OCI-LY3 (cell line): ENCODE data around the gene SNRNP25.
"Not testable (repeated sequence)": the region's sequence is repeated elsewhere in the genome, so short reads cannot be mapped to it uniquely, and the experiment has no call there.

Experiments used
- H2AFZ ChIP-seq: fragments of 200-600, 300-600 bp; shearing (Covaris generic); 2 replicates; pipeline ENCODE4 v1.6.0; 2014; ENCODE audit warnings: antibody characterized with exemption, low read depth, low read length
- H3K27ac ChIP-seq: fragments of 200-600, 300-600 bp; sonication (generic); 2 replicates; pipeline ENCODE4 v1.5.1; 2014; ENCODE audit warnings: mild to moderate bottlenecking, low read length, moderate library complexity, mixed read lengths
- H3K27me3 ChIP-seq: fragments of 200-600, 300-600 bp; sonication (generic); 2 replicates; pipeline ENCODE4 v1.6.1; 2014; ENCODE audit warnings: low read depth, low read length, mixed read lengths
- H3K36me3 ChIP-seq: fragments of 200-600, 300-600 bp; sonication (generic); replicated peaks from 2 replicates; pipeline ENCODE3; 2014; ENCODE audit warnings: low read depth, low read length, mixed read lengths
- H3K4me1 ChIP-seq: fragments of 300-600, 200-600 bp; sonication (generic); 2 replicates; pipeline ENCODE4 v1.6.1; 2014; ENCODE audit warnings: low read length, mixed read lengths
- H3K4me2 ChIP-seq: fragments of 200-600, 300-600 bp; sonication (generic); 2 replicates; pipeline ENCODE4 v1.6.1; 2014; ENCODE audit warnings: low read length, mixed read lengths
- H3K4me3 ChIP-seq: fragments of 300-600, 200-600 bp; sonication (generic); 2 replicates; pipeline ENCODE4 v1.5.1; 2014; ENCODE audit warnings: antibody characterized with exemption, mild to moderate bottlenecking, low read length, moderate library complexity
- H3K79me2 ChIP-seq: fragments of 300-600, 200-600 bp; shearing (Covaris generic); 2 replicates; pipeline ENCODE4 v1.6.1; 2014; ENCODE audit warnings: mild to moderate bottlenecking, low read length, mixed read lengths
- H3K9ac ChIP-seq: fragments of 300-600, 200-600 bp; shearing (Covaris generic); 2 replicates; pipeline ENCODE4 v1.6.0; 2014; ENCODE audit warnings: mild to moderate bottlenecking, low read length, moderate library complexity
- H3K9me3 ChIP-seq: fragments of 200-600, 300-600 bp; shearing (Covaris generic); 2 replicates; pipeline ENCODE4 v1.6.1; 2014; ENCODE audit warnings: low read length, mixed read lengths; ENCODE audit not compliant: insufficient read depth
- H4K20me1 ChIP-seq: fragments of 200-600, 300-600 bp; sonication (generic); 2 replicates; pipeline ENCODE4 v1.6.1; 2016; ENCODE audit warnings: low read length, mixed read lengths; ENCODE audit not compliant: insufficient read depth
- CTCF ChIP-seq: fragments of 200-600, 300-600 bp; sonication (generic); IDR thresholded peaks from 2 replicates; pipeline ENCODE4 v1.5.1; 2014; ENCODE audit warnings: antibody characterized with exemption, low read length, low read depth
- EZH2phosphoT487 ChIP-seq: fragments of 200-600 bp; shearing (Covaris generic); IDR thresholded peaks from 2 replicates; pipeline ENCODE4 v1.6.1; 2018; ENCODE audit warnings: antibody characterized with exemption, mixed run types, low read depth

The SNRNP25 gene

GRCh38 chr16:25926-26348 is 27.7 kb upstream of the SNRNP25 start:
- not testable (repeated sequence) for H3K4me1 ChIP-seq, H3K27ac ChIP-seq, H3K9ac ChIP-seq, H3K27me3 ChIP-seq, H3K79me2 ChIP-seq, H3K9me3 ChIP-seq, H3K4me2 ChIP-seq, H4K20me1 ChIP-seq, H3K4me3 ChIP-seq, H2AFZ ChIP-seq, H3K36me3 ChIP-seq

- H3K27me3 ChIP-seq, result not testable (repeated sequence)
Measured at GRCh38 chr16:30627-31026, 23.0 kb upstream of the SNRNP25 start.

GRCh38 chr16:33154-33876 is 20.3 kb upstream of the SNRNP25 start:
- H3K27me3 ChIP-seq, H3K4me3 ChIP-seq, H3K9me3 ChIP-seq, H4K20me1 ChIP-seq, H3K9ac ChIP-seq, H2AFZ ChIP-seq, H3K79me2 ChIP-seq, H3K4me2 ChIP-seq, H3K27ac ChIP-seq: not testable (repeated sequence)
- peaks cover 22% of the 10 kb centered on the region for H3K36me3 ChIP-seq
- H3K4me1 ChIP-seq, result peaks cover 18% of the 10 kb centered on the region

More at GRCh38 chr16:30627-31026, 23.0 kb upstream of the SNRNP25 start:
- Histone ChIP-seq H3K4me1 (peaks cover 13% of the 10 kb centered on the region), H3K36me3 (peaks cover 13% of the 10 kb centered on the region)
- H4K20me1 ChIP-seq, H3K9me3 ChIP-seq, H3K79me2 ChIP-seq, H3K27ac ChIP-seq, H2AFZ ChIP-seq, H3K4me2 ChIP-seq, H3K4me3 ChIP-seq, H3K9ac ChIP-seq: not testable (repeated sequence)

GRCh38 chr16:33877-34647 is 19.6 kb upstream of the SNRNP25 start:
- TF ChIP-seq CTCF, result no peak
- no peak for TF ChIP-seq EZH2phosphoT487
- Histone ChIP-seq H3K4me2 (peak overlapping the region; percentile 65), H3K4me3 (no peak overlapping the region), H3K4me1 (peaks cover 26% of the 10 kb centered on the region), H3K36me3 (peaks cover 22% of the 10 kb centered on the region), H3K27me3 (no peaks in the 10 kb centered on the region), H3K79me2 (no peaks in the 10 kb centered on the region), H2AFZ (no peak overlapping the region), H3K9me3 (no peaks in the 10 kb centered on the region), H4K20me1 (no peaks in the 10 kb centered on the region), H3K9ac (no peak overlapping the region), H3K27ac (peak overlapping the region; percentile 72)

GRCh38 chr16:34648-34987 is 19.0 kb upstream of the SNRNP25 start:
- H3K27ac ChIP-seq, result peak overlapping the region; percentile 72
- H3K9ac ChIP-seq, result peak overlapping the region; percentile 56; the same call in 1 of the 2 replicates
- H3K4me1 ChIP-seq, result peaks cover 31% of the 10 kb centered on the region
- H3K9me3 ChIP-seq, result no peaks in the 10 kb centered on the region
- TF ChIP-seq EZH2phosphoT487, result no peak
- no peak for TF ChIP-seq CTCF
- H3K27me3 ChIP-seq, result no peaks in the 10 kb centered on the region
- no peaks in the 10 kb centered on the region for H4K20me1 ChIP-seq
- H3K4me3 ChIP-seq, result peak overlapping the region; percentile 19
- peaks cover 27% of the 10 kb centered on the region for H3K36me3 ChIP-seq
- no peaks in the 10 kb centered on the region for H3K79me2 ChIP-seq
- H2AFZ ChIP-seq, result no peak overlapping the region
- peak overlapping the region; percentile 65 for H3K4me2 ChIP-seq
